Activated naive CD4-positive, alpha-beta T cell treated with anti-CD3 and anti-CD28 coated beads, Interleukin-2, amount 50 U/mL, for 72 hours (primary cell): ENCODE data around the gene CTU2. TPM values are rescaled to one million over a fixed set of nuclear protein-coding genes. Genes with fewer than 3 reads are reported as not detected.

Source experiments
- ATAC-seq, 2 donors: fragments of 150-1000 bp; cut with Tn5 transposase; 2 replicates each; pipeline ENCODE4 v1.10.0; 2021; ENCODE audit warnings: mild to moderate bottlenecking in 2 of 2, moderate library complexity in 2 of 2
- DNase-seq, 2 donors: peaks; one replicate each; pipeline ENCODE4 v3.0.0; 2021 to 2022; ENCODE audit warnings: low spot score in 2 of 2
- H3K27ac Mint-ChIP-seq, 2 donors: one replicate each; pipeline ENCODE4 v1.8.0; 2022; ENCODE audit warnings: mild to moderate bottlenecking in 2 of 2, mixed read lengths in 2 of 2
- H3K36me3 Mint-ChIP-seq, 2 donors: one replicate each; pipeline ENCODE4 v1.8.0; 2022; ENCODE audit warnings: mixed read lengths in 2 of 2
- H3K9me3 Mint-ChIP-seq, 2 donors: one replicate each; pipeline ENCODE4 v1.8.0; 2022; ENCODE audit warnings: mixed read lengths in 2 of 2
- total RNA-seq, 2 donors: library from RNA; stranded (reverse); gene quantifications; one replicate each; pipeline ENCODE4 v1.2.3, GENCODE V29; 2022

Gene CTU2
- total RNA-seq, 2 donors from 2014 or later, result 32.2 to 35.5 TPM

GRCh38 chr16:88754912-88755744 lies 48.8 kb downstream of the CTU2 start:
- no peak overlapping the region for H3K27ac Mint-ChIP-seq
- DNase-seq (no peak), ATAC-seq (no peak)
- H3K9me3 Mint-ChIP-seq, result no peaks in the 10 kb centered on the region
- no peaks in the 10 kb centered on the region for H3K36me3 Mint-ChIP-seq

GRCh38 chr16:88755745-88756443 lies 49.6 kb downstream of the CTU2 start:
- Mint-ChIP-seq H3K36me3 (no peaks in the 10 kb centered on the region), H3K27ac (no peak overlapping the region), H3K9me3 (no peaks in the 10 kb centered on the region)
- DNase-seq (no peak), ATAC-seq (no peak)

- Mint-ChIP-seq H3K27ac (peak overlapping the region in 1 of 2 donors; percentile 79), H3K9me3 (no peaks in the 10 kb centered on the region), H3K36me3 (no peaks in the 10 kb centered on the region)
- no peak for ATAC-seq
- no peak for DNase-seq
Observed at GRCh38 chr16:88758227-88758943, 52.1 kb downstream of the CTU2 start.

GRCh38 chr16:88758944-88759244 lies 52.6 kb downstream of the CTU2 start:
- DNase-seq (no peak), ATAC-seq (no peak)
- H3K36me3 Mint-ChIP-seq, result no peaks in the 10 kb centered on the region
- peak overlapping the region in 1 of 2 donors; percentile 79 for H3K27ac Mint-ChIP-seq
- H3K9me3 Mint-ChIP-seq, result no peaks in the 10 kb centered on the region

GRCh38 chr16:88759245-88759975 lies 53.1 kb downstream of the CTU2 start:
- DNase-seq, result no peak
- ATAC-seq, result peak in 1 of 2 donors; percentile 54
- Mint-ChIP-seq H3K36me3 (no peaks in the 10 kb centered on the region), H3K9me3 (no peaks in the 10 kb centered on the region), H3K27ac (peak overlapping the region; percentile 55 to 79)

GRCh38 chr16:88759976-88760350 lies 53.7 kb downstream of the CTU2 start:
- DNase-seq, result no peak
- no peaks in the 10 kb centered on the region for H3K36me3 Mint-ChIP-seq
- no peaks in the 10 kb centered on the region for H3K9me3 Mint-ChIP-seq
- ATAC-seq, result no peak
- no peak overlapping the region for H3K27ac Mint-ChIP-seq

GRCh38 chr16:88760424-88761142 lies 54.3 kb downstream of the CTU2 start:
- no peaks in the 10 kb centered on the region for H3K9me3 Mint-ChIP-seq
- no peaks in the 10 kb centered on the region for H3K36me3 Mint-ChIP-seq
- ATAC-seq (no peak), DNase-seq (no peak)
- H3K27ac Mint-ChIP-seq, result no peak overlapping the region

GRCh38 chr16:88761143-88761534 lies 54.8 kb downstream of the CTU2 start:
- Mint-ChIP-seq H3K27ac (no peak overlapping the region), H3K9me3 (no peaks in the 10 kb centered on the region), H3K36me3 (no peaks in the 10 kb centered on the region)
- ATAC-seq (no peak), DNase-seq (no peak)

GRCh38 chr16:88761830-88762229 lies 55.5 kb downstream of the CTU2 start:
- Mint-ChIP-seq H3K27ac (no peak overlapping the region), H3K9me3 (no peaks in the 10 kb centered on the region), H3K36me3 (no peaks in the 10 kb centered on the region)
- no peak for ATAC-seq
- no peak for DNase-seq

- DNase-seq (no peak), ATAC-seq (no peak)
- Mint-ChIP-seq H3K27ac (no peak overlapping the region), H3K9me3 (no peaks in the 10 kb centered on the region), H3K36me3 (no peaks in the 10 kb centered on the region)
Observed at GRCh38 chr16:88762258-88762870, 56.1 kb downstream of the CTU2 start.

GRCh38 chr16:88762941-88763340 lies 56.6 kb downstream of the CTU2 start:
- Mint-ChIP-seq H3K9me3 (no peaks in the 10 kb centered on the region), H3K36me3 (no peaks in the 10 kb centered on the region), H3K27ac (no peak overlapping the region)
- ATAC-seq (no peak), DNase-seq (no peak)

- Mint-ChIP-seq H3K27ac (no peak overlapping the region), H3K36me3 (no peaks in the 10 kb centered on the region), H3K9me3 (no peaks in the 10 kb centered on the region)
- no peak for ATAC-seq
- no peak for DNase-seq
Observed at GRCh38 chr16:88763502-88764053, 57.3 kb downstream of the CTU2 start.

- H3K27ac Mint-ChIP-seq, result no peak overlapping the region
Observed at GRCh38 chr16:88764080-88764479, 57.8 kb downstream of the CTU2 start.

GRCh38 chr16:88764913-88765349 lies 58.6 kb downstream of the CTU2 start:
- DNase-seq (no peak), ATAC-seq (peak in 1 of 2 donors; percentile 19)
- Mint-ChIP-seq H3K9me3 (no peaks in the 10 kb centered on the region), H3K27ac (no peak overlapping the region), H3K36me3 (no peaks in the 10 kb centered on the region)

More at GRCh38 chr16:88764080-88764479, 57.8 kb downstream of the CTU2 start:
- H3K9me3 Mint-ChIP-seq, result no peaks in the 10 kb centered on the region
- DNase-seq (no peak), ATAC-seq (no peak)
- H3K36me3 Mint-ChIP-seq, result no peaks in the 10 kb centered on the region
